ENCODE measurements around the gene IL18RAP.

- TF ChIP-seq EZH2 (IDR thresholded peaks at IDR 0.05) (no peak), POLR2AphosphoS5 (IDR thresholded peaks at IDR 0.05; ENCODE audit: borderline replicate concordance, low read depth, low read length) (no peak)
These were observed 46.8 kb upstream of the IL18RAP start for GRCh38 chr2:102376052-102376591.
